Activated CD4-positive, CD25-positive, alpha-beta regulatory T cell treated with anti-CD3 and anti-CD28 coated beads, Interleukin-2, amount 50 U/mL, for 16 hours (primary cell): ENCODE measurements around the gene FOXK1.

ENCODE experiments used
- DNase-seq: peaks from one replicate; pipeline ENCODE4 v3.0.0-alpha.2; 2020; ENCODE audit warnings: low read depth, low spot score

FOXK1 gene

GRCh38 chr7:4744391-4745264 is 62.5 kb downstream of the FOXK1 start:
- DNase-seq, result peak; percentile 26

- DNase-seq, result no peak
Measured at GRCh38 chr7:4745265-4745919, 63.3 kb downstream of the FOXK1 start.

GRCh38 chr7:4745971-4746919 is 64.2 kb downstream of the FOXK1 start:
- no peak for DNase-seq

GRCh38 chr7:4747013-4747412 is 64.9 kb downstream of the FOXK1 start:
- no peak for DNase-seq

GRCh38 chr7:4747746-4748145 is 65.7 kb downstream of the FOXK1 start:
- no peak for DNase-seq

GRCh38 chr7:4748231-4748681 is 66.2 kb downstream of the FOXK1 start:
- no peak for DNase-seq

- no peak for DNase-seq
Measured at GRCh38 chr7:4749363-4749762, 67.3 kb downstream of the FOXK1 start.

GRCh38 chr7:4749798-4750197 is 67.7 kb downstream of the FOXK1 start:
- DNase-seq, result no peak

GRCh38 chr7:4751398-4751947 is 69.4 kb downstream of the FOXK1 start:
- DNase-seq, result no peak

- peak; percentile 67 for DNase-seq
Measured at GRCh38 chr7:4753598-4754432, 71.7 kb downstream of the FOXK1 start.

- no peak for DNase-seq
Measured at GRCh38 chr7:4754433-4755010, 72.4 kb downstream of the FOXK1 start.

GRCh38 chr7:4755045-4755444 is 73.0 kb downstream of the FOXK1 start:
- no peak for DNase-seq

GRCh38 chr7:4758111-4758510 is 76.0 kb downstream of the FOXK1 start:
- no peak for DNase-seq

GRCh38 chr7:4758791-4759190 is 76.7 kb downstream of the FOXK1 start:
- DNase-seq, result no peak

GRCh38 chr7:4759211-4759610 is 77.1 kb downstream of the FOXK1 start:
- DNase-seq, result no peak

GRCh38 chr7:4760952-4761351 is 78.9 kb downstream of the FOXK1 start:
- no peak for DNase-seq

- DNase-seq, result no peak
Measured at GRCh38 chr7:4762121-4763055, 80.3 kb downstream of the FOXK1 start.

GRCh38 chr7:4763091-4763793 is 81.1 kb downstream of the FOXK1 start:
- DNase-seq, result no peak

GRCh38 chr7:4763794-4764185 is 81.7 kb downstream of the FOXK1 start:
- no peak for DNase-seq
